Adrenal gland (tissue), 12 donors: Measurements from ENCODE around the gene GTPBP2. TPM values are rescaled to one million over a fixed set of nuclear protein-coding genes. Genes with fewer than 3 reads are reported as not detected.

Experiments used
- DNase-seq, 7 donors: peaks; one replicate each; pipeline ENCODE4 v3.0.0-alpha.2; 2019 to 2020
- H3K27ac ChIP-seq, 5 donors: fragments of 200-600 bp; sonication (generic) in 4 of 5; 1 replicate in 3 of 5; 2 replicates in 2 of 5; pipeline versions ENCODE4 v1.5.1 to v1.8.0; 2016 to 2020; ENCODE audit warnings: mild to moderate bottlenecking in 1 of 5
- H3K27me3 ChIP-seq: fragments of 200-600 bp; 2 replicates; pipeline ENCODE4 v1.8.0; 2021
- H3K36me3 ChIP-seq, 2 donors: fragments of 200-600 bp; replicated peaks in 1 of 2; 1 replicate in 1 of 2; 2 replicates in 1 of 2; pipeline versions ENCODE4 v1.5.1 to v1.8.0; 2018 to 2022
- H3K4me1 ChIP-seq, 2 donors: fragments of 200-600 bp; replicated peaks in 1 of 2; 1 replicate in 1 of 2; 2 replicates in 1 of 2; pipeline versions ENCODE4 v1.5.1 to v1.8.0; 2018 to 2021
- H3K4me3 ChIP-seq, 4 donors: fragments of 200-600 bp; sonication (generic) in 3 of 4; one replicate each; pipeline ENCODE4 v1.5.1; 2016 to 2018
- H3K9me3 ChIP-seq, 3 donors: fragments of 200-600 bp; sonication (generic) in 1 of 3; replicated peaks in 1 of 3; 1 replicate in 2 of 3; 2 replicates in 1 of 3; pipeline versions ENCODE4 v1.5.1 to v1.8.0; 2016 to 2021
- CTCF ChIP-seq, 6 experiments: fragments of 450-650 bp in 4 of 6; fragments of 200-600 bp in 2 of 6; sonication (generic) in 1 of 6; IDR thresholded peaks; 1 replicate in 5 of 6; 2 replicates in 1 of 6; pipeline versions ENCODE4 v1.5.1 to v1.8.0; 2016 to 2021; ENCODE audit warnings: antibody characterized with exemption in 6 of 6, mild to moderate bottlenecking in 2 of 6, moderate library complexity in 1 of 6
- POLR2A ChIP-seq, 2 donors: fragments of 450-650 bp; IDR thresholded peaks; one replicate each; pipeline ENCODE4 v1.6.1; 2017; ENCODE audit warnings: antibody characterized with exemption in 2 of 2, mild to moderate bottlenecking in 2 of 2, moderate library complexity in 1 of 2
- WGBS, 4 donors: extraction: QIAGEN DNeasy Blood & Tissue Kit in 2 of 4; methylation state at CpG; one replicate each; pipeline versions ENCODE4 v1.1.5 to v1.1.7; 2013 to 2017; 5-methylcytosine and 5-hydroxymethylcytosine counted together
- intact Hi-C, 2 donors: fragments of 100-400 bp; cut with DNase I; formaldehyde crosslinking; loops; one replicate each; pipeline versions ENCODE4 v1.14.1 to v1.15.0; 2022 to 2023
- polyA plus RNA-seq, 3 donors: library from polyadenylated mRNA; stranded (reverse); fragments of 200-250 nt in 2 of 3; fragments of 350-450 nt in 1 of 3; fragmentation: Illumina TruSeq in 1 of 3; extraction: RNeasy Lipid Tissue Mini Kit (QIAGEN cat#74804) in 1 of 3; gene quantifications; one replicate each; pipeline ENCODE4 v1.2.3, GENCODE V29; 2013 to 2014
- total RNA-seq, 9 donors: library from RNA; depleted of rRNA in 4 of 9; stranded (reverse); fragments of >200 nt in 4 of 9; fragments of 120-200 nt in 1 of 9; fragmentation: NEBNext Ultra II Directional in 1 of 9; extraction: Animal tissue kit (Norgen Biotek cat#: 25700) in 1 of 9; gene quantifications; one replicate each; pipeline versions ENCODE4 v1.1.0 to v1.2.4, GENCODE V29; 2013 to 2023
- donor health status: healthy with polysubstance abuse.
- donor health status: Bipolar disorder and iron deficiency.
- donor health status: DM: yes; HTN: yes; CAD: no.
- donor health status: DM: no; HTN: no; CAD: no.
- donor health status: DM: no; HTN: no; CAD: no.
- donor health status: DM: yes; HTN: yes; CAD: no.

Gene GTPBP2
- total and polyA plus RNA-seq, 12 donors, result 16.5 to 73.5 (median 43.5) TPM

- Histone ChIP-seq H3K9me3 (no peaks in the 10 kb centered on the region), H3K27me3 (no peaks in the 10 kb centered on the region), H3K36me3 (peaks cover 0 to 55% of the 10 kb centered on the region in 2 donors), H3K4me1 (peaks cover 31 to 52% of the 10 kb centered on the region in 2 donors), H3K4me3 (no peak overlapping the region), H3K27ac (peak overlapping the region in 4 of 5 donors; percentile 26 to 83 (median 76))
- 70 to 81% (median 76%) methylated on average over 9 to 16 of the region's 16 CpGs for WGBS, 4 donors
- intact Hi-C loops, result no loop called here
- TF ChIP-seq CTCF (IDR thresholded peaks at IDR 0.05) (no peak), POLR2A (IDR thresholded peaks at IDR 0.05) (no peak)
- peak; percentile 50 to 76 (median 64) for DNase-seq
Measured at GRCh38 chr6:43671801-43672690, 43.0 kb upstream of the GTPBP2 start.

GRCh38 chr6:43671011-43671800 lies 42.1 kb upstream of the GTPBP2 start:
- intact Hi-C loops, result no loop called here
- Histone ChIP-seq H3K27ac (peak overlapping the region in 3 of 5 donors; percentile 75 to 83 (median 77)), H3K4me3 (no peak overlapping the region), H3K36me3 (peaks cover 0 to 47% of the 10 kb centered on the region in 2 donors), H3K27me3 (no peaks in the 10 kb centered on the region), H3K4me1 (peaks cover 31 to 52% of the 10 kb centered on the region in 2 donors), H3K9me3 (no peaks in the 10 kb centered on the region)
- no peak for TF ChIP-seq POLR2A (IDR thresholded peaks at IDR 0.05)
- no peak for TF ChIP-seq CTCF (IDR thresholded peaks at IDR 0.05)
- peak in 3 of 7 donors; percentile 20 to 37 (median 29) for DNase-seq
- 87 to 94% (median 90%) methylated on average over 5 to 8 of the region's 8 CpGs for WGBS, 4 donors

GRCh38 chr6:43670623-43670986 lies 41.5 kb upstream of the GTPBP2 start:
- intact Hi-C loops, result no loop called here
- Histone ChIP-seq H3K27ac (no peak overlapping the region), H3K9me3 (no peaks in the 10 kb centered on the region), H3K4me3 (no peak overlapping the region), H3K4me1 (peaks cover 31 to 52% of the 10 kb centered on the region in 2 donors), H3K36me3 (peaks cover 0 to 41% of the 10 kb centered on the region in 2 donors), H3K27me3 (no peaks in the 10 kb centered on the region)
- TF ChIP-seq POLR2A (IDR thresholded peaks at IDR 0.05), result no peak
- TF ChIP-seq CTCF (IDR thresholded peaks at IDR 0.05), result no peak
- WGBS, 4 donors, result 96 to 98% (median 98%) methylated on average over 6 of the region's 6 CpGs; no CpG with 5 or more reads in 1 of the 4 donors
- DNase-seq, result no peak
